ENCODE measurements around the gene VPS37D.
"Not testable (repeated sequence)": the region's sequence is repeated elsewhere in the genome, so short reads cannot be mapped to it uniquely, and the experiment has no call there.

Gene VPS37D

DNA sequence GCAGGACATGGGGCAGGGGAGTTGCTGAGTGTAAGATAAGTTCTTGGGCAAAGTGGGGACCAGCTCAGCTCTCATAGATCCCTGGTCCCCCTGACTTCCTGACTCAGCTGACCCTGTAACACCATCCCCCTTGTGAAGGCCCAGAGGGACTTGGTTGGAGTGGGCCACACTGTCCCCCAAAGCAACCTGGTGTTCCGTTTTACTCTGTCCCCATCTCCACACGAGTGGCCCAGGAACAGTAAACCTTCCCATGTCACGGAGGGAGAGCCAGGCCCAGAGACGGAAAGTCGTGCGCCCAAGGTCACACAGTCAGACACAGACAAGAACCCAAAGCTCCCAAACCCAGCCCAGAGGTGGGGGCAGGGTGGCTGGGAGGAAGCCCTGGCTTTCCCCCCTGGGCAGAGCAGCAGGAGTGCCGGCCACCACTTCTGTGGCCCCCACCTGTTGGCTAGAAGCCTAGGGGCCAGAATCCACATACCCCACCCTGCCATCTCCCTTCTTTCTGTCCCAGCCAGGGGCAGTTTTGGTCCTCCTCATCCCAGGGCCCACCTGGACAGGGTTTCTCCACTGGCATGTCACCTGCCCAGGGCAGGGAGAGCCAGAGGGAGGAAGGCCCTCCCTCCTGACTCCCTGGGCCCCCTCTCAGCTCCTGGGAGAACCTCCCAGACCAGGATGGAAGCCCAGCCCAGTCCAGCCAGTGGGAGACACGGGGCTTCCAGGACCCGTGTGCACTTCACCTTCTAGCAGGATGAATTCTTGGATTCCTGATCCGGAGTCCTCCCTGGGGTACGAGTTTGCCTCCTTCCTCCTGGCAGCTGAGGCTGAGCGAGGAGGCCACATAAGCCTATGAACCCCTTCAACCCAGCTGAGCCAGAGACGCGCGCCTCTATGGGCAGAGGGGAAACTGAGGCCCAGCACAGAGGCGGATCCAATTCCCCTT is 20.6 kb upstream of the VPS37D start:
- no peak for DNase-seq

DNA sequence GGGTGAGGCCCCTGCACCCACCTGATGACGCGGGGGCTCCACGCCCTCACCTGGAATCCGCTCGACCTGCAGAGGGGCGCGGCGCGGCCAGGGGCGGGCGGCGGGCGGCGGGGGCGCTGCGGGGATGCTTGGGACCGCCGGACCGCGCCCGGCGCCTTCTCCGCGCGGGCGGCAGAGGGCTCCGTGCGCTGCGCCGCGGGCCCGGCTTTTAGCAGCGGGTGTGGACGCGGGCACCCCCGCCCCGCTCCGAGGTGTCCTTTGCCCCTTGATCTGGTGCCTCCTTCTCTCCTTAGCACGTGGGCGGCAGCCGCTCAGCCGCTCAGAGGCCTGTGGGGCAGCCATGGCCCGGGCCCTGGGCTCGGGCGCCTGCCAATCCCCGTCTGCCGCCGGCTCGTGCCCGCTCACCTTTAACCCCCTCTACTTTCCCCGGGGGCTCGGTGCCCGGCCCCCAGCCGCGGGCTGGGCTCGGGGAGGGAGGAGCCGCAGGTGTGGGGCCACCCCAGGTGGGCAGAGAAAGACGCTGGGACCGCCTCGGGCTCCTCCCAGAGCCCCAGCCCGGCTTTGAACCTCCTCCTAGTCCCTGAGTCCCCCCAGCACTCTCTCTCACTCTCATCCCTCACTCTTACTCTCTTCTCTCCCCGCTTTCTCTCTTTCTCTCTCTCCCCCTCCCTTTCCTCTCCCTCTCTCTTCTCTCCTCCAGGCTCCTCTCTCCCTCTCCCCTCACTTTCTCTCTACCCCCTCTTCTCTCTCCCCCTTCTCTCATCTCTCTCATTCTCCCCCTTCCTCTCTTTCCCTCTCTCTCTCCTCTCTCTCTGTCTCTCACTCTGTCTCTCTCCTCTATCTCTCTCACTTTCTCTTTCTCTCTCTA is 19.7 kb upstream of the VPS37D start:
- DNase-seq = peak; percentile 37

DNA sequence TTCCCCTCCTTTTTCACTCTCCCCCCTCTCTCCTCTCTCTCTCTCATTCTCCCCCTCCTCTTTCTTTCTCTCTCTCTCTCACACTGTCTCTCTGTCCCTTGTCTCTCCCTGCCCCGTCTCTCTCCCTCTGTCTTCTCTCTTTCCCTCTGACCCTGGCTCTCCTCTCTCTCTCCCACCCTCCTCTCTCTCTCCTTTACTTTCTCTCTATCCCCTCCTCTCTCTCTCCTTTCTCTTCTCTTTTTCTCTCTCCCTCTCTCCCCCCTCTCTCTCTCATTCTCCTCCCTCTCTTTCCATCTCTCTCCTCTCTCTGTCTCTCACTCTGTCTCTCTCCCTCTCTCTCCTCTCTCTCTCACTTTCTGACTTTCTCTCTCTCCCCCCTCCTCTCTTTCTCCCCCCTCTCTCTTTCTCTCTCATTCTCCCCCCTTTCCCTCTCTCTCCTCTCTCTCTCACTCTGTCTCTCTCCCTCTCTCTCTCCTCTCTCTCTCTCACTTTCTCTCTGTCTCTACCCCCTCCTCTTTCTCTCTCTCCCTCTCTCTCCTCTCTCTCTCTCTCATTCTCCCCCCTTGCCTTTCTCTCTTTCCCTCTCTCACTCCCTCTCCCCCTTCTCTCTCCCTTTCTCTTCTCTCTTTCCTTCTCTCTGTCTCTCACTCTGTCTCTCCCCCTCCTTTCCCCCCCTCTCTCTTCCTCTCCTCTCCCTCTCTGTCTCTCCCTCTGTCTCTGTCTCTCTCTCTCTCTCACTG is 18.9 kb upstream of the VPS37D start:
- no peak for DNase-seq

DNA sequence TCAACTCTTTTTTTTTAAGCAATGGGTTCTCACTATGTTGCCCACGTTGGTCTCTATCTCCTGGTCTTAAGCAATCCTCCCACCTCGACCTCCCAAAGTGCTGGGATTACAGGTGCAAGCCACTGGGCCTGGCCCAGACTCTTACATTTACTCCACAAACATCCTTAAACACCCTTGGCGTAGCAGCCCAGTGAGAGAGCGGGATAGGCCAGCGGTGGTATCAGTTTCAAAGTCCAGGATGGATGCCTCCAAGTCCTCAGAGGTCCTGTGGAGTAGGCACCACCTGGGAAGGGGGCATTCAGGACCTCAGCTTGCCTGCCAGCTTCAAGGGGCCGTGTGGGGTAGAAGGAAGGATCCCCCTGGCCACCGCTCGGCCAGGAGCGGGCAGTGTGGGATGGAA is 18.1 kb upstream of the VPS37D start:
- no peak for DNase-seq

DNA sequence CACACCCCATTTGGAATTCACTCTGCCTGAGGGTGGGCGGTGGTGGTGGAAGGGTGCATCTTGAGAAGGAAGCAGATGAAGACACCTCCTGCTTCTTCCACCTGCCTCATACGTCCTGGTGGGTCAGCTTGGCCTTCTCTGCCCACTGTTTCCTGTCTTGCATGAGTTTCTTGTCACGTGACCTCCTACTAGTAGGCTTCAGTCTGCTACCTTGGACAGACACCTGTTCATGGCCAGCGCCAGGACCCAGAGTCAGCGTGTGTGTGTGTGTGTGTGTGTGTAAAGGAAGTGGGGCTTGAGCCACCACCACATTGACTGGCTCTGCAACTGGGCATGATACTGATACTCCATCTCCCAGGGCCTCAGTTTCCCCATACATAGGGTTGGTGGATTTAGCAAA is 17.1 kb upstream of the VPS37D start:
- DNase-seq = no peak

DNA sequence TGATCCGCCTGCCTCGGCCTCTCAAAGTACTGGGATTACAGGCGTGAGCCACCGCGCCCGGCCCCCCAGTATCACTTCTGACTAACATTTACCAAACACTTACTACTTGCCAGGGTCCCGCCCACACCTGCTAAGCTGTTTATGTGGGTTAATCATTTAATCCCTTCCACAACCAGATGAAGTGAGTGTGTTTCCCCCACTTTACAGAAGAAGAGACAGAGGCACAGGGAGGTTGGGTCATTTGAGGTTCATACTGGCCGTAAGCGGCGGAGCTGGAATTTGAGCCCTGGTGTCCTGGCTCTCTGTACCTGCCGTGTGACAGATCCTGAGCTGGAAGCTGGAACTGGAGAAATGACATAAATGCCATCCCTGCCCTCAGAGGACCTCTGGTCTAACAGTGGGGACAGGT is 15.1 kb upstream of the VPS37D start:
- DNase-seq = no peak

DNA sequence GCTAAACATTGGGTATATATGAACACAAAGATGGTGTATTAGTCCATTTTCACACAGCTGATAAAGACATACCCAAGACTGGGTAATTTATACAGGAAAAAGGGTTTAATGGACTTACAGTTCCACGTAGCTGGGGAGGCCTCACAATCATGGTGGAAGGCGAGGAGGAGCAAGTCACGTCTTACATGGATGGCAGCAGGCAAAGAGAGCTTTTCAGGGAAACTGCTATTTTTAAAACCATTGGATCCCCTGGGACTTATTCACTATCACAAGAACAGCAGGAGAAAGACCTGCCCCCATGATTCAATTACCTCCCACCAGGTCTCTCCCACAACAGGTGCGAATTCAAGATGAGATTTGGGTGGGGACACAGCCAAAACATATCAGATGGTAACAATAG is 12.3 kb upstream of the VPS37D start:
- DNase-seq = not testable (repeated sequence)

DNA sequence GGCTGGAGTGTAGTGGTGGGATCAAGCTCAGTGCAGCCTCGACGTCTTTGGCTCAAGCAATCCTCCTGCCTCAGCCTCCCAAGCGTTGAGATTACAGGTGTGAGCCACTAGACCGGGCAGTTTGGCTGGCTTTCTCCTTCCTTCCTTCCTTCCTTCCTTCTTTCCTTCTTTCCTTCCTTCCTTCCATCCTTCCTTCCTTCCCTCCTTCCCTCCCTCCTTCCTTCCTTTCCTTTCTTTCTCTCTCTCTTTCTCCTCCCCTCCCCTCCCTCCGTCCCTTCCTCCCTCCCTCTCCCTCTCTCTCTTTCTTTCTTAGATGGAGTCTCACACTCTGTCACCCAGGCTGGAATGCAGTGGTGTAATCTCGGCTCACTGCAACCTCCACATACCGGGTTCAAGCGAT is 7.6 kb upstream of the VPS37D start:
- no peak for DNase-seq

DNA sequence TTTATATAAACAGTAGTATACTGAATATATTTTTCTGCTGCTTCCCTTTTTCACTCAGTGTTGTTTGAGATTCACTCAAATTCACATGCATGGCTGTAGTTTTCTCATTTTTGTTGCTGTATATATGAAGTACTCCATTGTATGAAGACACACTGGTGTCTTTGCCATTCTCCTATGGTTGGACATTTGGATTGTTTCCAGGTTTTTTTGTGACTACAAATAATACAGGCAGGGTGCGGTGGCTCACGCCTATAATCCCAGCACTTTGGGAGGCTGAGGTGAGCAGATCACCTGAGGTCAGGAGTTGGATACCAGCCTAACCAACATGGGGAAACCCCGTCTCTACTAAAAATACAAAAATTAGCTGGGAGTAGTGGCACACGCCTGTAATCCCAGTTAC is 7.0 kb upstream of the VPS37D start:
- not testable (repeated sequence) for DNase-seq

DNA sequence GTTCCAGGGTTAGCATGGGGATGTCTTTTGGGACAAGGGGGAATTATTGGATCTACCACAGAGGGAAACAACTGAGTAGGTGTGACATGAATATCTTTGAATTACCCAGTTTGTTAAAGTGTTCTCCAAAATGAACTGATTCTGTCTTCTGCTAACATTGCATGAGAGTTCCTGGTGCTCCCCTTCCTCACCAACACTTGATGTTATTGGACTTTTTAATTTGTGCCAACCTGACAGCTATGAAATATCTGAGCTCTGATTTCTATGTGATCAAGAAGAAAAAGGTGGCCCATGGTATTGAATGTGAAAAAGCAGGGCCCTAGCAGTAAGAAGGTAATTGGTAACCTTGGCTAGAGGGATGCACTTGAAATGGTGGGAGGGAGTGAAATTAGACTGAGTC is 4.6 kb upstream of the VPS37D start:
- DNase-seq = no peak

DNA sequence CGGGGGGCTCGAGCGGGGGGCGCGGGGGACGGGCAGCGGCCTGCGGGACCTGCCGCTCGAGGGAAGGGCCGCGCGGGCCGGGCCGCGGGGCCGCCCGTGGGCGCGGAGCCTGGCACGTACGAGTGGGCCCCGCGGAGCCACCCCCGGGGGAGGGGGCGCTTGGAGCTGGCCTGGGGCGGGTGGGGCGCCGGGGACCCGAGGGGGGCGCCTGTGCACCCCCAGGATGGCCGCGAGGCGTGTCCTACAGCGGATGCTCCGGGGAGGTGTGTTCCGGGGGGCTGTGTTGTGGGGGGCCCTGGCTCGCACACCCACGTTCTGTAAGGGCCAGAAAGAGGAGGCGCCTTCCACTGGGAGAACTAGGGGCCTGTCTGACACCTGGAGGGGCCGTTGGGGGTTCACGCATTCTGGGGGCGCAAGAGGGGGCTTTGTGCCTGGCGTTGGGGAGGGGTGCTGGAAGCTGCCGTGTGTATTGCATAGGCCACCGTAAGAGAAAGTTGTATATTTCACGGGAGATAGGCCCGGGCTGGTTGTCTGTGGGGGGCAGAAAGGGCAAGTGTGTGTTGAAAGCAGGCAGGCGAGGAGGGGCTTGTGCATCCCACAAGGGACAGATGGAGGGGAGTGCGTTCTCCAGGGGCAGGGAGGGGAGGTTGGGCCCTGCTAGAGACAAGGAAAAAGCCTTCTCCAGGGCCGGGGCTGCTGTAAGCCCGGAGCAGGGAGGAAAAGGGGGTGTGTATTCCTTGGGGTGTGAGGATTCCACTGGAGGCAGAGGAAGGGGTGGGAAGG is 663 bp downstream of the VPS37D start:
- DNase-seq = no peak

DNA sequence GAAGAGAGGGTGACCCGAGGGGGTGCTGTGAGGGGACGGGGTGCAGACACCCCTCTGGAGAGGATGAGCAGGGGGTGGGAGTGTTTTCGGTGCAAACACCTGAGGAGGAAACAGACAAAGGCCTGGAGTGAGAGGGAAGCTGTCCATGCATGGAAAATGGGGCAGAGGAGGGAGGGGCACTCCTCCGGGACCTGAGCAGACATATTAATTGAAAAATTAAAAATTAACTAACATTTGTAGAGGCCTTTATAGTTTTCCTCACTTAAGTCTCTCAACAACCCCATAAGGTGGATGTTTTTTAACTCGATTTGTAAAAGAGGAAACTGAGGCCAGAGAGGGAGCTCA is 1.2 kb downstream of the VPS37D start:
- DNase-seq = no peak

DNA sequence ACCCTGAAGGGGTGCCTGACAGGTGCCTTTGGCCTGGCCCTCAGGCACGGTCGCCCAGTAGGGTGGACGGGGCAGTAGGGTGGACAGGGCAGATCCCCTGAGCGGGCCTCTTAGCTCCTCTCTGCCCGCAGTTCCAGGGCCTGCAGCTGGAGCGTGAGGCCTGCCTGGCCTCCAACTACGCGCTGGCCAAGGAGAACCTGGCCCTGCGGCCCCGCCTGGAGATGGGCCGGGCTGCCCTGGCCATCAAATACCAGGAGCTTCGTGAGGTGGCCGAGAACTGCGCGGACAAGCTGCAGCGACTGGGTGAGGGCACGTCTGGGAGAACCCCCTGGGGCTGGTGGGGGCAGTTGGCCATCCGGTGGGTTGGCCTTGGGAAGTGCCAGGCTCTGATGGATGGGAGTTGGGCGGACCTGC is 1.7 kb downstream of the VPS37D start:
- DNase-seq = no peak

DNA sequence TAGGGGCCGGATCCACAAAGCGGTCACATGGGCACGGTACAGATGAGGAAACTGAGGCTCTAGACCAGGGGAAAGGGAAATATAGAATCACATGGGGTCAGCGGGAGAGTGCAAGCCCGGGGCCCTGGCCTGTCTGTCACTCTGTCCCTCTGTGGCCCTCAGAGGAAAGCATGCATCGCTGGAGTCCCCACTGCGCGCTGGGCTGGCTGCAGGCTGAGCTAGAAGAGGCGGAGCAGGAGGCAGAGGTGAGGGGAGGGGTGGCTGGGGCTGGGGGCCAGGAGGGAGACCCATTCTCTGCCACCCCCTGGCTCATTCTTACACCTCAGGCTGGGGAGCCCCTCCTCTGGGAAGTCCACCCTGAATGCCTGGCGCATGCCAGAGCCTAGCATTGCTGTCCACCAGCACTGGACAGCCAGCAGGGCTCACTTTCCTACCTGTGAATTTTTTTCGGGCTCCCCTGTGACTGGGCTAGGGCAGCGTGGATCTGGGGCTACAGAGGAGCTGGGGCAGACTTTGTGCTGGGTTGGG is 2.3 kb downstream of the VPS37D start:
- DNase-seq = no peak

DNA sequence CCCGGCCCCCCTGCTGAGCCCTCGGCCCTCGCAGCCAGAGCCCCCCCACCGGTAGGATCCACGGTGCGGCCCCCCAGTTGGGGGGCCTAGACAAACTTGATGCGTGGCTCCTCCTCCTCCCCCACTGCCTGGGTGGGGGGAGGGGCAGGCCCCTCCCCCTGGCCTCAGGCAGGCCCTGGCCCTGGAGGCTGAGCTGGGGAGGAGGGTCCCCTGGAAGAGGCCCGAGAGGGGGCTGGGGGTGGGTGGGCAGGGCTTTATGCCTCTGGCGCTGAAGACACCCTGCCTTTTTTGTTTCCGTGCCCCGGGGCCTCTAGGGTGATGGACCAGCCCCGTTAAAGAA is 3.7 kb downstream of the VPS37D start:
- DNase-seq = no peak

DNA sequence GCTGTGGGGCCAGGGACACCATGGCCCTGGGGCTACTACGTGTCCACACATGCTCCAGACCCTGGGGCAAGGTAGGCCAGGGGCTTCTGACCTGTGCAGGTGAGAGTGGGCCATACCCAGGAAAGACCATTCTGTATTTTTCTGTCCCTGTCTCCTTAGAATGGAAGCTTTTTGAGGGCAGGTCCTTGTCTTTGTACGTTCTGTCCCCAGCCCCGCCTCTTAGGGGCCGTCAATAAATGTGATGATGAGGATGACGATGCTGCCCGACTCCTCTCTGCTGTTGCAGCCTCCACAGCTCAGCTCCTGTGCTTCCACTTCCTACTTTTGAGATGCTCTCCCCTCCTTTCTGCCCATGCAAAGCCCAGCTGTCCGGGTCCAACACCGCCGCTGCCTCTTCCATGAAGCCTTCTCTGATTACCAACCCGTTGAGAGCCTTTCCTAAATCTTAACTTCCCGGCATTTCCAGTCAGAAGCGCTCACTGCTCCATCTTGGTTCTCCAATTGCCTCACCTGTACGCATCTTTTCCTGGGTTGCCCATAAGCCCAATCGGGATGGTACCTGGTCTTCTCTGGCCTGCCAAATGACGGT is 4.3 kb downstream of the VPS37D start:
- no peak for DNase-seq

DNA sequence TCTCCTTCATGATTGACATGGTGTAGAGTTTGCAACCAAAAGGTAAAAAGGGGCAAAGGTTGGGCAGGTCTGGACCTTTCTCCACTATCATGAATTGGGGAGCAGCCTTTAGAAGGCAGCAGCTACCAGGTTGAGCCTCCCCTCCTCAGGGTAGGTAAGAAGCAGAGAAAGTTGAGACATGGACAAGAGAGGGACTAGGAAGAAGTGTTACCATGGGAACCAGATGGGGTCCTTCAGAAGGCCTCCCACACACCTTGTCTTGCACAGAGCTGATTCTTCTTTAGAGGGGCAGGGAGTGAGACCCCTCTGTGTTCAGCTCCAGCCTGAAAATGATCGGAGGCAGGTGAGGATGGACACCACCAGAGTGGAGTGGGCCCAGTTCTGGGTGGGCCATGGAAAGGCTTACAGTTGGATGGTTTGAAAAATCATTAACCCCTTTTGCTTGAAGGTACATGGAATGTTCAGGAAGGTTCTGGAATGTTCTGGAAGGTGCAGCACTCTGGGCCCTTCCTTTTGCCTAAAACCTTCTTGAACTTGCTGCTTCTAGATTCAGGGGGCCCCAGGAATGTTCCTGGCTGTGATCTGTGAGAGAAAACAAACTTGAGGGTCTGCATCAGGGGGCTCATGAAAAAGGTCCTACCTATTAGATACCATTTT is 7.0 kb downstream of the VPS37D start:
- DNase-seq = no peak

DNA sequence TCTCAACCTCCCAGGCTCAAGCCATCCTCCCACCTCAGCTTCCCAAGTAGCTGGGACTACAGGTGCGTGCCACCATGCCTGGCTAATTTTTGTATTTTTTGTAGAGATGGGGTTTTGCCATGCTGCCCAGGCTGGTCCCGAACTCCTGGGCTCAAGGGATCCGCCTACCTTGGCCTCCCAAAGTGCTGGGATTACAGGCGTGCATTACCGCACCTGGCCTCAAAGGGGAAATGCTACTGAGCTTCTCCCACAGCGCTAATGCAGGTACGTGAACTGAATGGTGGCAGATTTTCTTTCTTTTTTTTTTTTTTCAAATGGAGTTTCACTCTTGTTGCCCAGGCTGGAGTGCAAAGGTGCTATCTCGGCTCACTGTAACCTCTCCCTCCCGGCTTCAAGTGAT is 8.4 kb downstream of the VPS37D start:
- not testable (repeated sequence) for DNase-seq

DNA sequence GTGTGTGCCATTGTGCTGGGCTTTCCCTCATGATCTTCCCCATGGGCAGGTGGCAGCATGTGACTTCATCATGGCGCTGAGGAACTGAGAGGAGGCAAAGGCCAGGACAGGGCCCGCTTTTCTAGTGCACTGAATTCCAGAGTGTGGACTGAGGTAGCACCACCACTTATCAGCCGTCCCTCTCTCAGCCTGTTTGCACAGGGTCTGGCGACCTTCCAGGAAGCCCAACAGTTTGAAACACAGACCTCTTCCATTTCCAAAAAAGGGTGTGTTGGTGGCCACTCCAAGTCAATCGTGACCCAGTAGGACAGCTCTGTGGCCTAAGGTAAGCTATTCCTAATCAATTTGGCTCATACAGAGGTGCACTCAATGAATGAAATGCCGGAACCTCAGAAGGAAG is 11.2 kb downstream of the VPS37D start:
- no peak for DNase-seq

DNA sequence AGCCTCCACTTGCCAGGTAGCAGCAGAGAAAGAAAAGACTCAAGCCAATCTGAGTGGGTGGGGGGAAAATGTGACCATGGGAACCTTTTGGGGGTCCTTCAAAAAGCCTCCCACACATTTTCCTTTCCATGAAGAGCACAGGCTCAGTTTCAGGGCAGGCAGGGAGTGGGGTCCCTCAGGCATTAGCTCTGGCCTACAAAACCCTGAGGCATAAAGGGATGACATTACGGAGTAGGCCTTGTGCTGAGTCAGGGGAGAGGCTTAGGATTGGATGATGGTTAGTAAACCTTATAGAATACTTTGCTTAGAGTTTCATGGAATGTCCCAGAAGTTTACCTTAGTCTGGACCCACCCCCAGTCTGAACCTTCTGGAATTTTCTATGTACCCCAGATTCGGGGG is 12.1 kb downstream of the VPS37D start:
- DNase-seq = no peak

DNA sequence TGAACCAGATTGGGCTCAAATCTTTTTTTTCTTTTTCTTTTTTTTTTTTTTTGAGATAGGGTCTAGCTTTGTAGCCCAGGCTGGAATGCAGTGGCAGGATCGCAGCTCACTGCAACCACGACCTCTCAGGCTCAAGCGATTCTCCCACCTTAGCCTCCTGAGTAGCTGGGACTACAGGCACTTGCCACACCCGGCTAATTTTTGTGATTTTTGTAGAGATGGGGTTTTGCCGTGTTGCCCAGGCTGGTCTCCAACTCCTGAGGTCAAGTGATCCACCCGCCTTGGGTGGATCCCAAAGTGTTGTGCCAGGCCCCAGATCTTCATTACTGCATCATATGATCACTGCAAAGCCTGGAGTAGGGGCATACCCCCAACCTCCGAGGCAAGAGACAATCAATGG is 12.9 kb downstream of the VPS37D start:
- no peak for DNase-seq
